Putamen (tissue), 1 donor: Measurements from ENCODE around the gene HARBI1.
A peak's percentile ranks its signal among the peaks of the same experiment; 100 is the strongest.

ENCODE experiments used
- DNase-seq: peaks from one replicate; pipeline ENCODE4 v3.0.0-alpha.2; 2016; ENCODE audit warnings: low spot score

Gene HARBI1

GRCh38 chr11:46633291-46634217 is 16.5 kb upstream of the HARBI1 start:
- DNase-seq = no peak

DNA sequence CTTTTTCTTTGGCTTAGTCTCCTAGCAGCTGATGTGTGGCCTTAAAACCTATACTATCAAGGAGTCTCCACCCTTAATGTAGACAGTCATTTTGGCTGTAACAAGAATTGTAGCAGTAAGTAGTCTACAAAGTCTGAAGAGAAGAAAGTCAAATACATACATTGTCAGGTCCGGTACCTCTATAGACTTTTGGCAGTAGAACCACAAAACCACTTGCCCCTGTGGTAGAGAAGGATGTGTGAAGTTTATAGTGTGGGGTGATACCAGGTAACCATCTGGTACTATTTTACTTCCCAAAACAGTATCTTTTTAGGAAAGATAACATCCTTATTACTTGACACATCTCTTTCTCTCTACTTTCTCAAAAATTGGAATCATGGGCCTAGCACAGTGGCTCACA is 15.5 kb upstream of the HARBI1 start:
- no peak for DNase-seq

DNA sequence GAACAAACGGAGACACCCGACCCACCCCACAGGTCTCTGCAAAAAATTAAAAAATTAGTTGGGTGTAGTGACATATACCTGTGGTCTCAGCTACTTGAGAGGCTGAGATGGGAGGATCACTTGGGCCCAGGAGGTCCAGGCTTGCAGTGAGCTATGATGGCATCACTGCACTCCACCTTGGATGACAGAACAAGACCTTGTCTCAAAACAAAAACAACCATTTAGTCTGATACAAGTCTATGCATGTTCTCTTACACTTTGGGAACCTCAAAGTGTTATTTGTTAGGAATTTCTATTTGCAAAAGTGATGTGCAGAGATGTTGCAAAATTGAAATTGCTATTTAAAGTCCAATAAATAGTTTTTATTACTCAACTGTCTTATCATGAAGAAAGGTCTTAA is 14.6 kb upstream of the HARBI1 start:
- DNase-seq = no peak

DNA sequence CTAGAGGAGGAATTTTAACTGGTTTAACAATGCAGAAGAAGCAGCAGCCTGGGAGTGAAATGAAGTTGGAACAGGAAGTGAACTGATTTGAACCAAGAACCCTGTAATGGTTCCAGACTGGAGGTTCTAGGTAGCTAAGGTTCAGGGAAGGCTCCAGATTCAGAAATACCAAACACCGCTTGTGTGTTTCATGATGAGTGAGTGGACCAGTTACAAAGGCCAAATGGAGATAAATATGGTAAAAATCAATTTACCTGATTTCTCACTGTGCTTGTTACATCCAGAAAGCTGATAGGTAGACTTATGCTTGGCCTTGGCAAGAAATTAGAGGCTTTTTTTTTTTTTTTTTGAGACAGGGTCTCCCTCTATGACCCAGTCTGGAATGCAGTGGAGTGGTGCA is 13.2 kb upstream of the HARBI1 start:
- no peak for DNase-seq

- no peak for DNase-seq
These were observed 11.9 kb upstream of the HARBI1 start for GRCh38 chr11:46628961-46629360.

- no peak for DNase-seq
These were observed 8.4 kb upstream of the HARBI1 start for GRCh38 chr11:46625406-46625805.

- no peak for DNase-seq
These were observed 1.8 kb upstream of the HARBI1 start for GRCh38 chr11:46618837-46619236.

DNA sequence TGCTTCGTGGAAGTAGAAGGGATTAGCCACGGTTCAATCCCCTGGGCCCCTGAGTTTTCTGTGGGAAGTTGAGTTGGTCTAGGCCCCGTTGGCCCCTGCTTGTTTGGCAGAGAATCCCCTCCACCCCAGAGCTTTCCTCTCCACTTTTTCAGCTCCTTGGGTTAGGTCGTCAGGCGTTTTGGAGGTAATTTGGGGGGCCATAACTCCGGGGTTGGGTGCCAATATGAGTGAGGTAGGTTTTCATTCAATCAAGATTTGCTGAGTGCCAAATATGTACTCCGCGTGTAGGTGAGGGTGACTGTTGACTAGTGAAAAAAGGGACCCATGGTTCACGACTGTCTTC is 916 bp upstream of the HARBI1 start:
- no peak for DNase-seq

DNA sequence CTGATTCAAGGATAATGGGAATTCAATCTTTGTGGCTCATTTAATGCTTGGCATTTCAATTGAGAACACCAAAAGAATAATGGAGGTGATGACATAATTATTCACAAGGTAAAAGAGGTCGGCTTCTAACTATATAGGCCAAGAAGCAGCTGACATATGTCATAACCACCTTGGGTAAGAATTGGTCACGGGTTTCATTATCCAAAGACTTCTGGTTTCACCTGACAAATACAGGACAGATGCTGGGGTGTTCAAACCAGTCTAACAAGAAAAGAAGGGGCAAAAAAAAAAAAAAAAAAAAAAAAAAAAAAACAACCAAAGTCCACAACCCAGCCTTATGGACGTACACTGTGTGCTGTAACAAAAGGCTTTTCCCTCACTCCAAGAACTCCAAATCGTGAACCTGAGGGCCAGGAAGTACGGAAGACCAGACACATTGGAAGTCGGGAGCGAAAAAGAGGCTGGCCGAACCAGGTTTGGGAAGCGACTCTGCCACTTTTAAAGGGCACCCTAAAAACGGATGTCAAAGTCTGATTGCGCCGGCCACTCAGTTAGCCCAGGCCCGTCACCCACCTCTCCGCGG is 385 bp downstream of the HARBI1 start:
- DNase-seq = no peak

DNA sequence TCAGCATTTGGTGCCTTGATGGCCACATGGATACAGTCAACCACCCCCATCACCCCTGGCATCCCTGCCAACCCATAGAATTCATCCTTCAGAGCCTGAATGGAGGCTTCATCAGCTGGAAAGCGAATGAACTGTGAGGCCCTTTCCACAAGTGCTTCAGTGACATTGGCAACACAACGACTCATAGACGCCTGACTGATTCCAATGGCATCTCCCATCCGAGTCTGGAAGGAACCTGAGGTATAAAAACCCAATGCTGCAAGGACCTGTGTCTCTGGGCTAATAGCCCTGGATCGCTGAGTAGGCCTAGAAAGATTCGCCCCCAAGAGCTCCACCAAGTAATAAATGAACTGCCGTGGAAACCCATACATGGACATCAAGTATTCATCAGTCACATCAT is 1.3 kb downstream of the HARBI1 start:
- no peak for DNase-seq

- peak; percentile 70 for DNase-seq
These were observed 4.7 kb downstream of the HARBI1 start for GRCh38 chr11:46612326-46612725.

- no peak for DNase-seq
These were observed 5.3 kb downstream of the HARBI1 start for GRCh38 chr11:46611526-46612304.

DNA sequence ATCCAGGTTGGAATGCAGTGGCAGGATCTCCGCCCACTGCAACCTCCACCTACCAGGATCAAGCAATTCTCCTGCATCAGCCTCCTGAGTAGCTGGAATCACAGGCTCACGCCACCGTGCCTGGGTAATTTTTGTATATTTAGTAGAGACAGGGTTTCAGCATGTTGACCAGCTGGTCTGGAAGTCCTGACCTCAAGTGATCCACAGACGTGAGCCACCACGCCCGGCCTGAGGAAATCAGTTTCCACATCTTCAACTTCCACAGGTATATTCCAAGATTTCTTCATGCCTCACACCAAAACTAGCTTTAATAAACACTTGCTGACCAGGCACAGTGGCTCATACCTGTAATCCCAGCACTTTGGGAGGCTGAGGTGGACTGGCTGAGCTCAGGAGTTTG is 7.6 kb downstream of the HARBI1 start:
- DNase-seq = no peak

DNA sequence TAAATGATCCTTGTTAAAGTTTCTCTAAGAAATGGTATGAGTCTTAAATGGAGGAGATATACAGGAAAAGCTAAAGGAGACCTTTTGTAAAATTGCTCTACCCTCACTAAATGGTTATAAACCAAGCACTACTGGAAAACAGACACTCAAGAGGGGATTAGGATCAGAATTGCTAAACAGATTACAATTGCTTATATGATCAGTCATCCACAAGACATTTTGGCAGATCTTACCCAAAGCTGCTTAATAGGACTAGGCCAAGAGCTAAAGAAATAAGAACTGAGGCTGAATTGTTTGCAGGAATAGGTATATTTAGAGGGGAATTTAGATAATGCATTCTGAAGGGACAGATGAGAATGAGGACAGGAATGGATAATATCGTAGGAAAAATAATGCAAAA is 9.5 kb downstream of the HARBI1 start:
- no peak for DNase-seq

GRCh38 chr11:46604796-46605195 is 12.2 kb downstream of the HARBI1 start:
- no peak for DNase-seq

DNA sequence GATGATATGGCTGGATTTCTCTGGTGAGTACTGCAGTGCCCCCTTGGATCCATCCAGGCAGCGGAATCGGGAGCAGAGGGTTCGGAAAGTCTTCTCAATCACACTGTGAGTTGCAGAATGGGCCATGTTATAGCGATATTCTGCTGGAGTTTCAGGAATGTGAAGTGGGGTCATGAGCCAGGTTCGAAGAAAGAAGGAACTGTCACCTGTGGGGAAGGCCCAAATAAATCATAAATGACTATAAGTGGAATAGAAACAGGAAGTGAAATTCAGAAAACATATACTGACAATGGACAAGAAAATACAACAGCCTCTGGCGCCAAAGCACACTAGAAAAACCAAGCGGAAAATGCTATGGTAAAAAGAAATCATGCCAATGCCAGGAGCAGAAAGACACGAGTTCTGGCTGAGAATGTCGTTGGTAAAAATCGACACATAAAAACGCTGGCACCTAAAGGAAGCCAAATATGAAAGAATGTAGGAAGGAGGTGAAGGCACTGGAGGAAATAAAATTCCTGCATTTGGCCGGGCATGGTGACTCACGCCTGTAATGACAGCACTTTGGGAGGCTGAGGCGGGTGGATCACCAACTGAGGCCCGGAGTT is 13.2 kb downstream of the HARBI1 start:
- DNase-seq = no peak

GRCh38 chr11:46601129-46601528 is 15.9 kb downstream of the HARBI1 start:
- DNase-seq = no peak

- DNase-seq = no peak
These were observed 16.6 kb downstream of the HARBI1 start for GRCh38 chr11:46600194-46600960.

DNA sequence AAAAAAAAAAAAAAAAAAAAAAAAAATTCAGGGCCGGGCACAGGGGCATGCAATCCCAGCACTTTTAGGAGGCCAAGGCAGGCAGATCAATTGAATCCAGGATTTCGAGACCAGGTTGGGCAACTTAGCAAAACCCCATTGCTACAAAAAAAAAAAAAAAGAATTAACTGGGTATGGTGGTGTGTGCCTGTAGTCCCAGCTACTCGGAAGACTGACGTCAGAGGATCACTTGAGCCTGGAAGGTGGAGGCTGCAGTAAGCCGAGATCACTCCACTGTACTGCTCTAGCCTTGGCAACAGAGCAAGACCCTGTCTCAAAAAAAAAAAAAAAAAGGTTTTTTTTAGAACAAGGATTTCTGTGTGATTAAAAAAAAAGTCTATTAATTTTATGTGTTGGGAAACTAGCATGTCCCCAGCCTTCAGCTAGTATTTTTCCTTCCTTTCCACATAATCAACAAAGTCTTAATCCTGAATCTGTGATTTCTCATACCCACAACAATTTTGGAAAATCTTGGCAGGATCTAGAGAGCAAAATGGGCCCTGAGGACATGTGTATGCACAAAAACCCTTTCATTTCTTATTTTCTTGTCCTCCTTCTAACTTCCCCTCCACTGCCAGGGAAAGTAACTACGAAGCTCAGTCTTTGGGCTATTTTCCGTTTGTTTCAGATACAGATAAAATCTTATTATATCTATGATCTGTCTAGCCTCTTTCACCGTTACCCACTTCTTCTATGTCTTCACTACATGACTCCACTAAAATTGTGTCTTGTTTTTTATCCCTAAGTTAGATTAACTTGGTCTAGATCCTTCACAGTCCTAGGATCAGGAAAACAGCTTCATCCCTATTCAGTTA is 17.5 kb downstream of the HARBI1 start:
- DNase-seq = no peak

- DNase-seq = no peak
These were observed 19.3 kb downstream of the HARBI1 start for GRCh38 chr11:46597609-46598219.
